ENCODE measurements around the gene HDDC3. TPM values are rescaled to one million over a fixed set of nuclear protein-coding genes. Genes with fewer than 3 reads are reported as not detected.
"Not testable (repeated sequence)": the region's sequence is repeated elsewhere in the genome, so short reads cannot be mapped to it uniquely, and the experiment has no call there.

HDDC3 gene
- total RNA-seq, 1 donor = 26.9 TPM

DNA sequence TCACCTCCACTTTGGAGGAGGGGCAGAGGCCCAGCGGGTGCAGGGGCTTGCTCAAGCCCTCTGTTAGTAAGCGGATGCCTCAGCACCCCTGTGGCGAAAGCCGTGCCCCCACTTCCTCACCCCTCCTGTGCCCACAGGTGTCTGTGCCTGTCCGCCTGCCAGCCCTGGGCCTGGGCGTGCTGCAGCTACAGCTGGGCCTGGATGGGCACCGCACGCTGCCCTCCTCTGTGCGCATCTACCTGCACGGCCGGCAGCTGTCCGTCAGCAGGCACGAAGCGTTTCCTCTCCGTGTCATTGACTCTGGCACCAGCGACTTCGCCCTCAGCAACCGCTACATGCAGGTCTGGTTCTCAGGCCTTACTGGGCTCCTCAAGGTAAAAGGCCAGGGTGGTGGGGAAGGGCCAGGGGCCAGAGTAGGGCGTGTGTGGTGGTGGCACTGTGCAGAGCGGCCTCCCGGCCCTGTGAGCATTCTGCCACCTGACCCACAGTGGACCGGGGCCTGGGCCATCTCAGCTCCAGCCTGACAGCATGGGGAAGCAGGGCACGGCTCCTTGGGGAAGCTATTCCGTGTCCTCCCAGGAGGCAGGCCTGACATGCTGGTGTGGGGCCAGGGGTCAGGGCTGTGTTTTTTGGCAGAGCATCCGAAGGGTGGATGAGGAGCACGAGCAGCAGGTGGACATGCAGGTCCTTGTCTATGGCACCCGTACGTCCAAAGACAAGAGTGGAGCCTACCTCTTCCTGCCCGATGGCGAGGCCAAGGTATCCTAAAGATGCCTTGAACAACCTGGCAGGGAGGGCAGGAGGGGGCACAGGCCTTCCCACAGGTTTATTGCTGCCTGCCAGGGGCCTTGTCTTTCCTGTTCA, 20.2 kb downstream of the HDDC3 start:
- no peak for DNase-seq (ENCODE audit: low read depth in 2 of 3, low spot score in 2 of 3)

DNA sequence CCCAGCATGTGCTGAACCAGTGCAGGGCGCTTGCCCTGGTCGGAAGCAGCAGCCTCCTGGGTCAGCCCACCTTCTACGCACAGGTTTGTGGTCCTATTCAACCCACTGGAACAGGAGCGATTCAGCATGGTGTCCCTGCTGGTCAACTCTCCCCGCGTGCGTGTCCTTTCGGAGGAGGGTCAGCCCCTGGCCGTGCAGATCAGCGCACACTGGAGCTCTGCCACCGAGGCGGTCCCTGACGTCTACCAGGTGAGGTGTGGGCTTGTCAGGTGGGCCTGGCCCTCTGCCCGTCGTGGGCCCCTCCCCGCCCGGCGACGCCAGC, 21.1 kb downstream of the HDDC3 start:
- DNase-seq (ENCODE audit: low read depth in 2 of 3, low spot score in 2 of 3) = no peak

DNA sequence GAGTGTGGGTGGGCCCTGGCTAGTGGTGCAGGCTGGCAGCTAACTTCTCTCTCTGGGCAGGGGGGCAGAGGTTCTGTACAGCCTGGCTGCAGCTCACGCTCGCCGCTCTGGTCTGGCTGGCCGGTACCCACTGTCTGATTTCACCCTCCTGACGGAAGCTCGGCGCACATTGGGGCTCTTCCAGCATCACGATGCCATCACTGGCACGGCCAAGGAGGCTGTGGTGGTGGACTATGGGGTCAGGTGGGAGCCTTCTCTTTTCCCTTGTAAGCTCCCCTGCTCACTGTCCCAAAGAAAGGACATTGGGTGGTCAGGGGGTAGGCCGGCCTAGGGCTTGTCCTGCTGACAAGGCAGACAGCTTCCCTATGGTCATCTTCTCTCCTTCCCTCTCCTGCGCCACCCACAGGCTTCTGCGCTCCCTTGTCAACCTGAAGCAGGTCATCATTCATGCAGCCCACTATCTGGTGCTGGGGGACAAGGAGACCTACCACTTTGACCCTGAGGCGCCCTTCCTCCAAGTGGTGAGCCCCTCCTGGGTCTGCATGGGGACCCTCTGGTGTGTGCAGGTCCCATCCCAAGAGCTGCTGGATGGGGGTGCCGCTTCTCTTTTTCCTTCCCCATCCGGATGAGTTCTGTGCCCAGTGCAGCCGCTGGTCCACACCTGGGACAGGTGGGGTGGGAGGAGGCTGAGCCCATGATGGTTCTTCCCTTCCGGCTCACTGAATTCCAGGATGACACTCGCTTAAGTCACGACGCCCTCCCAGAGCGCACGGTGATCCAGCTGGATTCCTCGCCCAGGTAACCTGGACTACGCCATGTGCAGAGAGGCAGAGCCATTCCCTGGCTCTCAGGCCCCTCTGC, 21.7 kb downstream of the HDDC3 start:
- no peak for DNase-seq (ENCODE audit: low read depth in 2 of 3, low spot score in 2 of 3)

DNA sequence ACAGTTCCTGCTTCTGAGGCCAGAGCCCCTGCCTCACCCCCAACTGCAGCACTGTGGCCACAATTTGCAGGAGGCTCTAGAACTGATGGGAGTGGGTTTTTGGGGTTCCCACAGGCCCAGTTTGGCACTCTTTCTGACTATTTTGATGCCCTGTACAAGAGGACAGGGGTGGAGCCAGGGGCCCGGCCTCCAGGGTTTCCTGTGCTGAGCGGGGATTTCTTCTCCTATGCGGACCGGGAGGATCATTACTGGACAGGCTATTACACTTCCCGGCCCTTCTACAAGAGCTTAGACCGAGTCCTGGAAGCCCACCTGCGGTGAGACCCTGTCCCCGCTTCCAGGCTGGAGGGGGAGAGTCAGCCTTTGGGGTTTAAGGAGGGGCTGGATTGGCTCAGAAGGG, 22.4 kb downstream of the HDDC3 start:
- DNase-seq (ENCODE audit: low read depth in 2 of 3, low spot score in 2 of 3) = no peak

DNA sequence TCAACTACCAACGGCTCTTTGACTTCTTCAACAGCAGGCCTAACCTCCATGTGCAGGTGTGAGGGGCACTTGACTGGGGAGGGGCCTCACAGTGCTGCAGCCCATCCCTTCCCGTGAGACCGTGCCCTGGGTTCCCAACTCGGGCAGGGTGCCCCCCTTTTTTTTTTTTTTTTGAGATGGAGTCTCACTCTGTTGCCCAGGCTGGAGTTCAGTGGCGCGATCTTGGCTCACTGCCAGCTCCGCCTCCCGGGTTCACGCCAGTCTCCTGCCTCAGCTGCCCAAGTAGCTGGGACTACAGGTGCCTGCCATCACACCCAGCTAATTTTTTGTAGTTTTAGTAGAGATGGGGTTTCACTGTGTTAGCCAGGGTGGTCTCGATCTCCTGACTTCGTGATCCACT, 22.9 kb downstream of the HDDC3 start:
- not testable (repeated sequence) for DNase-seq (ENCODE audit: low read depth in 2 of 3, low spot score in 2 of 3)

DNA sequence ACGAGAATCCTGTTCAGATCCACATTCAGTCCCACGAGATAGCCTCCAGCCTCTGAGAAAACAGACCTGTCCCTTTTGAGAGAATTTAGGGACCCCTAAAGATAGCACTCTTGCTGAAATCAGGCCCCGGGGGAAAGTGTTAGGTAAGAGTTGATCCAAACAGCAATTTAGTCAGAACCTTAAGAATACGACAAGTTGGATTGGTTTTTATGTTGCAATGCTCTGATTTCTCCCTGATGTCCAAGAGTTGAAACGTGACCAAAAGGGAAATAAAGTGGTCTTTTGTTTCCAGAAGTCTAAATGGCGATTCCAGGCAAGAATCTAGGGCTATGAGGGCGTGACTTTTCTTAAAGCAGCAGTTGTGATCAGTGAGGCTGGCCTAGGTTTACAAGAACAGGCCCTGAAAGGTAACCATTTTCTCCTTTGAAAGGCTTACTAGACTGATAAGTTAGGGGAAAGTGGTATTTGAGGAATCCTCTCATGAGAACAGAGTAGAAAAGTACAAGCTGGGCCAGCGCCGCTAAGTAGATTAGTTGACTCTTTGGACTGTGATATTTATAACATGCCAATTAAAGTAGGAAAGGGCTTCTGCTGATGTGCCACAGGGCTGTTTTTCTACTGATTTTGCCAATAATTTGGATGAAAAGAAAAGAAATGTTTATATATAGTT, 24.4 kb downstream of the HDDC3 start:
- DNase-seq (ENCODE audit: low read depth in 2 of 3, low spot score in 2 of 3) = no peak

DNA sequence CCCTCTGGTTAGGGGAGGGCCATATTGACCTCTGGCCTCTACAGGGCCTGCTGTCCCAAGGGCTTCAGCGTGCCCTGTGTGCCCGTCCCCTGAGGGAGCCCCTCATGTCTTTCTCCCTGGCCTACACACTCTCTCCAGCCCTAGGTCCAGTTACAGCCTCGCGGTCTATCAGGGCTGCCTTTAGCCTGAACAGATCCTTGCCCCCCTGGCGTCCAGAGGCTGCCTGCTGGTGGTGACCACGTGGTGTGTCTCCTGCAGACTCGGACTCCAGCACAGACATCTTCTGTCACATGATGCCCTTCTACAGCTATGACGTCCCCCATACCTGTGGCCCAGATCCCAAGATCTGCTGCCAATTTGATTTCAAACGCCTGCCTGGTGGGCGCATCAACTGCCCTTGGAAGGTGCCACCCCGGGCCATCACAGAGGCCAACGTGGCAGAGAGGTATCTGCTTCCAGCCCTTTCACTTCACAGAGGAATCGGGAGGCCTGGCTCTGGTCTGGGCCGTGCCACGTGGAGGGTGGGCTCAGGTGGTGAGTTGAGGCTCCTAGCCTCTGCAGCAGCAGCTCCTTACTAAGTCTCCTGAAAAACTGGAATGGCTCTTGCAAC, 25.2 kb downstream of the HDDC3 start:
- DNase-seq (ENCODE audit: low read depth in 2 of 3, low spot score in 2 of 3) = no peak

DNA sequence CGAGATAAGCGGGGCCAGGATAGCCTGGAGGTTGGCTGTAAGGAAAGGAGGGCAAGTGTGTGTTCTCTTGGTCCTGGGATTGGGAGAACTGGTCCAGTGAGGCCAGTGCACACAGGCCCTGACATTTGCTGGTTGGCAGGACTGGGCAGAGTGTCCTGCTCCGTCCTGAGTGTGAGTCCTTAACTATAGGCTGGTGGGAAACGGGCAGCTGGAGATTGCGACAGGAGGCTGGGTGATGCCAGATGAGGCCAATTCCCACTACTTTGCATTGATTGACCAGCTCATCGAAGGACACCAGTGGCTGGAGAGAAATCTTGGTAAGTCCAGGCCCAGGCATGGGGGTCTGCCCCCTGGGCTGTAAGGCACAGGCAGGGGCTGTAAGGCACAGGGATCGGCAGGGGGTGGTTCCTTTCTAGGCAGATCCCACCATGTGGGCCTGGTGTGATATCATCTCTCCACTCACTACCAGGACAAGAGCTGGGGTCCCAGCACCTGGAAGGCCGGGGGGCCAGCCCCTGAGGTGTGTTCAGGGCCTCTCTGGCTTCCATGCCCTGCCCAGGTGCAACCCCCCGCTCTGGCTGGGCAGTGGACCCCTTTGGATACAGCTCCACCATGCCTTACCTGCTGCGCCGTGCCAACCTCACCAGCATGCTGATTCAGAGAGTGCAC, 26.0 kb downstream of the HDDC3 start:
- DNase-seq (ENCODE audit: low read depth in 2 of 3, low spot score in 2 of 3) = no peak

DNA sequence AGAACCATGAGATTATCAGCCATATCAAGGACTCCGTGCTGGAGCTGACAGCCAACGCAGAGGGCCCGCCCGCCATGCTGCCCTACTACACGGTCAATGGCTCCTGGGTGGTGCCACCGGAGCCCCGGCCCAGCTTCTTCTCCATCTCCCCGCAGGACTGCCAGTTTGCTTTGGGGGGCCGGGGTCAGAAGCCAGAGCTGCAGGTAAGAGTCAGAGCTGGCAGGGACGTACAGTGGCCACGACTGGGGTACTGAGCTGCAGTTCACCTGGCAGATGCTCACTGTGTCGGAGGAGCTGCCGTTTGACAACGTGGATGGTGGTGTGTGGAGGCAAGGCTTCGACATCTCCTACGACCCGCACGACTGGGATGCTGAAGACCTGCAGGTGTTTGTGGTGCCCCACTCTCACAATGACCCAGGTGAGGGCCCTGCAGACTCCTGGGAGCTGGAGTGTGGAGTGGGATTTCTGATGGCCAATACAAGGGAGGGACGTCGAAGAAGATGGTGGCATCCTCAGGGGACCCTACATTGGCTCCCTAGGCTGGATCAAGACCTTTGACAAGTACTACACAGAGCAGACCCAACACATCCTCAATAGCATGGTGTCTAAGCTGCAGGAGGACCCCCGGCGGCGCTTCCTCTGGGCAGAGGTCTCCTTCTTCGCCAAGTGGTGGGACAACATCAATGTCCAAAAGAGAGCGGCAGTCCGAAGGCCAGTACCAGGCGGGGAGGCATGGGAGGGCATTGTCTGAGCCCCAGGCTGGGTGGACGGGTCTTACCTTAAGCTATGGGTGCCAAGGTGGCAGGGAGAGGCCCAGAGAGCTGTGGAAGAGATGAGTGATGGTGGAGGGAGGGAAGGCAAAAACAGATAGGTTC, 26.8 kb downstream of the HDDC3 start:
- DNase-seq (ENCODE audit: low read depth in 2 of 3, low spot score in 2 of 3) = no peak

DNA sequence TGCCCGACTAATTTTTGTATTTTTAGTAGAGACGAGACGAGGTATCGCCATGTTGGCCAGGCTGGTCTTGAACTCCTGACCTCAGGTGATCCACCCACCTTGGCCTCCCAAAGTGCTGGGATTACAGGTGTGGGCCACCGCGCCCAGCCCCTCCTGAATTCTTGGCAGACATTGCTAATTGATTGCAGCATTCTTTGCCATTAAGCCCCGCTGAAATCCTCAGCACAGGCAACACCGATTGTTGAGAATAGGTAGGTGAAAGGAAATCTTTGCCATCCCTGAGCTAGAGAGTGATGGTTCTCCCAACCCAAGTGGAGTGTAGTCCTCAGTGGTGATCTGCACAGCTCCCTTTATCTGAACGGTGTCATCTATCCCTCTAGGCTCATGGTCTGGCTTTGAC, 27.6 kb downstream of the HDDC3 start:
- DNase-seq (ENCODE audit: low read depth in 2 of 3, low spot score in 2 of 3) = no peak

DNA sequence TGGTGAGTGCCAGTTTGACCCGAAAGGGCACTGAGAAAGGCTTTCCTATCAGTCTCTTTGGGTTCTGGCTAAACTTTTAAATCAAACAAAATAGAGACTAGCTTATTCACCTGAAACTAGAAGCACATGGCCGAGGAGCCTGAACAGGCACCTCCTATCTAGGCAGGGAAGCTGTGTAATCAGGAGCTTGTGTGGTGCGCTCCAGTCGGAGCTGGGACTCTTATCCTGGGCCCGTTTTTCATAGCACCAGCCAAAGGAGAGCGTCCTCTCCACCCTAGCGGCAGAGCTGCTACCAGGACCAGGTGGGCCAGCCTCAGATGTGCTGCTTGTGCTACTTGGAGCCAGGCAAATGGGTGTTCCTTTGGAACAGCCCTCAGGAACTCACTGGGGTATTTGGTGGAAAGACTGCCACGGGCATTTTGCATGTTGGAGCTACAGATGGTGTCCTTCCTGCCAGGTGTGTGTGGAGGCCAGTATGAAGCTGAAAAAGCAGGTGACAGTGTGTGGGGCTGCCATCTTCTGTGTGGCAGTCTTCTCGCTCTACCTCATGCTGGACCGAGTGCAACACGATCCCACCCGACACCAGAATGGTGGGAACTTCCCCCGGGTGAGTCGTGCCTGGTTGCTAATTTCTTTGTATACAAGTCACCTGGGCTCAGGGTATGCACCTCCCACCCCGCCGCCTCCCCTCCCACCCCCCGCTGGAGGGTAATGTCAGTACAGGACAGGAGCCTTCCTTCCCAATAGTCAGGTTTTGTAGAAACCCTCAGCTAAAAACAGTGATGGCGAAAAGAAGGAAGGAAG, 28.4 kb downstream of the HDDC3 start:
- peak in 1 of 3 donors; percentile 10 for DNase-seq (ENCODE audit: low read depth in 2 of 3, low spot score in 2 of 3)

DNA sequence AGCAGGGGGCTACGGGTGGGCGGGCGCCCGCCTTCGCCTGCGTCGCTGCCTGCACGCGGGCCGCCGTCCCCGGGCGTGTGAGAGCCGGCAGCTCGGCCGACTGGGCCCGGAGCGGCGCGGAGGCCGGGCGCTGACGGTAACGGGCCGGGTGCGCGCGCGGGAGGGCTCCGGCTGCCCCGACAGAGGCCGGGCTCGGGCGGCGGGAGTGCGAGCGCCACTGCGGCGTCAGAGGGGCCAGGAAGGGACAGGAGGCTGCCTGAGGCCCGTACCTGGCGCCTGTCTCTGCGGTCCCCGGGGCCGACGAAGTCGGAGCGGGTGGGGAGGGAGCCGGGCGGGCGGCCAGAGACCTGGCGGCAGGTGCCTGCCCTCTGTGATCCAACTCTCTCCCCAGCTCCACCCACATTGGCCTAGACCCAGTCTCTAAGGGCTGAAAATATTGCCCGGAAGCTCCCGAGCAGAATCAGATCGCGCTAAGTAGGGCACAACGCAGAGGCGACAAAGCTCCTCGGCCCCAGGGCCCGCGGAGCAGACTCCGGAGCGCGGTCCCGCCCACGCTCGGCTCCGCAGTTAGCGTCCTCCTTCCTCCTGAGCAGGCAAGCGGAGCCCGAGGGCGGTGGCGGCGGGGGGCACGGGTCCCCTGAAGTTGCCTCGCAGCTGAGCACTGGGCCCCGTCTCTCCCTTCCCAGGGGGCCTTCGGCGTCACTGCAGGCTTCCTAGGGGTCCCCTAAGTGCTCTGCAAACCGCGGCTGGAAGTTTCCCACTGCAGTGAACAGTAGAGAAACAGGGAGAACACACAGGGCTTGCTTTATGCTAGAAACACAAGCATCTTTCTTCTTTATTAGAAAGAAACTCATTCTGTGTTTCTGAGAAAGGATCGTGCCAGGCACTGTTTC, 29.3 kb downstream of the HDDC3 start, which contains the start of gene MAN2A2:
Gene MAN2A2, plus strand, starts transcription at position 463 of the 893 bp plus-strand sequence. CDS start 906 bp downstream, outside the sequence.
- DNase-seq (ENCODE audit: low read depth in 2 of 3, low spot score in 2 of 3) = peak; percentile 45 to 85 (median 71)

DNA sequence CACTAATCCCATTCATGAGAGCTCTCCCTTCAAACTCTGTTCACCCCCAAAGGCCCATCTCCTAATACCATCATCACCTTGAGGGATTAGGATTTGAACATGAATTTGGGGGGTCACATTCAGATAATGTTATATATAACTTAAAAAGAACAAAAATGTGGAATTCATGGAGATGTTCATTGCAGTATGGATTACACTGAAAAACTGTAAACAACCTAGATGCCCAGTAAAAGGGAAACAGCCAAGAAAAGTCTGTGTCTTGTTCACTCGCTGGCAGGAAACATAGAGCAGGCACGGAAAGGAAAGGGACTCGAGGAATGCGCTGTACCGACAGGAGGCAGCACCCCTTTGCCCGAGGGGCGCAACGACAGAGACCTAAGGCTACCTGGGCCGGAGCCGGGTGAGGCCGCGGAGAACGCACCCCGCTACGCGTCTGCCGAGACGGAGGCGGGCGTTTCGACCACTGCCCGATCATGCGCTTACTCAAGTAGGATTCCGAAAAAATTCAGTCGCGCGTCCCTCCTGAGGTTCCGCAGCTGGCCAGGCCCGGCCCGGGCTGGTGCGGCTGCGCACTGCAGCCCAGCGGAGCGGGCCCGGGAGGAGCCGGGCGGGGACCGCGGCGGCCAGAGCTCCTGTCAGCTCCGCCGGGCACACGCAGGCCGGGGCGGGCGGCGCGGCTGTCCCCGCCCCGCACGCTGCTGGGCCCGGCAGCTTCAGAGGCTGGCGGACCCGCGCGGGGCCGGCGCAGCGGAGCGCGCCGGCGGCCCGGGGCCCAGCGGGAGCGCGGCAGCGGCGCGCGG, 30.1 kb downstream of the HDDC3 start:
- DNase-seq (ENCODE audit: low read depth in 2 of 3, low spot score in 2 of 3) = peak; percentile 64 to 75 (median 74)

DNA sequence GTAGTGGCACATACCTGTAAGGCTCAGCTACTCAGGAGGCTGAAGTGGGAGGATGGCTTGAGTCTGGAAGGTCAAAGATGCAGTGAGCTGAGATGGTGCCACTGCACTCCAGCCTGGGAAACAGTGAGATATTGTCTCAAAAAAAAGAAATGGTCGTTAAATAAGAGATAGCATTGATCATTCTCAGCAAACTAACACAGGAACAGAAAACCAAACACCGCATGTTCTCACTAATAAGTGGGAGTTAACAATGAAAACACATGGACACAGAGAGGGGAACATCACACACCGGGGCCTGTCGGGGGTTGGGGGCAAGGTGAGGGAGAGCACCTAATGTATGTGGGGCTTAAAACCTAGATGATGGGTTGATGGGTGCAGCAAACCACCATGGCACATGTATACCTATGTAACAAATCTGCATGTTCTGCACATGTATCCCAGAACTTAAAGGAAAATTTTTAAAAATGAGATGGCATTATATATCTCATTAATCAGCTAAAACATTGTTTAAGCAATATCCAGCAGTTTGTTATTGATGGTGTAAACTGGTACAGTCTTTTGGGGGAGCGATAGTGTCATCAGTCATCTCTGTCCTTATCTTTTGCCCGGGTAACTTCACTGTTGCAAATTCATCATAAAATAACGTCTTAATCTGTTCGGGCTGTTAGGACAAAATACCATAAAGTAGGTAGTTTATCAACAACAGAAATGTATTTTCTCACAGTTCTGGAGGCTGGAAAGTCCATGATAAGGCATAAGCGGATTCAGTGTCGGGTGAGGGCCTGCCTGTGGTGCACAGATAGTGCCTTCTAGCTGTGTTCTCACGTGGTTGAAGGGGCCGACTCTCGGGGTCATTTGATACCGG, 30.9 kb downstream of the HDDC3 start:
- peak in 2 of 3 donors; percentile 71 to 87 for DNase-seq (ENCODE audit: low read depth in 2 of 3, low spot score in 2 of 3)

DNA sequence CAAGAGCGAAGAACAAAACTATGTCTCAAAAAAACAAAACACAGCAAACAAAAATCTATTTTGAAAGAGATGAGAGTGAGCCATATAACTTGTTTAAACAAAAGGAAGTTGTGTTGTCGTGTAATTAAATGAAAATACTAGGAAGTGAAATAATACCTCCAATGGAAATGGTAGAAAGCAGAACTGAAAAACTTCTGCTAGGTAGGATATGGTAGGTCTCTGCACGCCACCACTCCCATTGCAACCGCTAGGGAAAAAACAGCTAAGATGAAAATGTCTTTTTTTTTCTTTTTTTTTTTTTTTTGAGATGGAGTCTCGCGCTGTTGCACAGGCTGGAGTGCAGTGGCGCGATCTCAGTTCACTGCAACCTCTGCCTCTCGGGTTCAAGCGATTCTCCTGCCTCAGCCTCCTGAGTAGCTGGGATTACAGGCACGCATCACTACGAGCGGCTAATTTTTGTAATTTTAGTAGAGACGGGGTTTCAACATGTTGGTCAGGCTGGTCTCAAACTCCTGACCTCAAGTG, 35.2 kb downstream of the HDDC3 start:
- DNase-seq (ENCODE audit: low read depth in 2 of 3, low spot score in 2 of 3) = peak in 1 of 3 donors; percentile 29
